ENCODE results near the gene FAM98B. TPM values are rescaled to one million over a fixed set of nuclear protein-coding genes. Genes with fewer than 3 reads are reported as not detected.

FAM98B gene
- total and polyA plus RNA-seq, 5 experiments from 2014 or later, result 1.9 to 28.4 (median 3.9) TPM

DNA sequence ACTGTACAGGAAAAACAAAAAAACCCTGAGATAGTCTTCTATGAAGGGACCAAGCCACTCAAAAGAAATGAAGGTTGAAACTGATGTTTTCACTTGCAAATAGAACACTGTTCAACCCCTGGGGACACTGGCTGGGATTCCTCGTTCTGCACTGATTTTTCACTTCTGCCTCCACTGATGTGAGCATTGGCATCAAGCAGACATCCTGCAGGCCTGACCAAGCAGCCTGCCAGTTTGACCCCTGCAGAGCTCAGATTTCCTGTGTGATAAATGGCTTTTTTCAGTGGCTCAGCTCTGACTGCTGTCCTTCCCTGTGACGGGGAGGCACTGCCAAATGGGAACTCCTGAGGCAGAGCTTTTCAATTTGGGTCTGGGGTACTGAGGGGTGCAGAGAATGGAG lies 60.7 kb downstream of the FAM98B start:
- ATAC-seq, result no peak
- no peaks in the 10 kb centered on the region for H3K9me3 Mint-ChIP-seq
- H3K4me1 Mint-ChIP-seq, result peaks cover 6 to 32% (median 14%) of the 10 kb centered on the region in 4 donors
- peak overlapping the region; percentile 35 to 87 (median 68) for H3K27ac Mint-ChIP-seq
- H3K27me3 Mint-ChIP-seq, result no peaks in the 10 kb centered on the region
- peaks cover 12 to 91% (median 21%) of the 10 kb centered on the region in 3 donors for H3K36me3 Mint-ChIP-seq
- POLR2A ChIA-PET, result interaction anchor here (0.6 to 1.4 kb wide), 2 partner anchors 43 to 172 kb away, joined by 3 read pairs; no protein-coding TSS in a partner anchor
- DNase-seq, result no peak
- no peak overlapping the region for H3K4me3 Mint-ChIP-seq

DNA sequence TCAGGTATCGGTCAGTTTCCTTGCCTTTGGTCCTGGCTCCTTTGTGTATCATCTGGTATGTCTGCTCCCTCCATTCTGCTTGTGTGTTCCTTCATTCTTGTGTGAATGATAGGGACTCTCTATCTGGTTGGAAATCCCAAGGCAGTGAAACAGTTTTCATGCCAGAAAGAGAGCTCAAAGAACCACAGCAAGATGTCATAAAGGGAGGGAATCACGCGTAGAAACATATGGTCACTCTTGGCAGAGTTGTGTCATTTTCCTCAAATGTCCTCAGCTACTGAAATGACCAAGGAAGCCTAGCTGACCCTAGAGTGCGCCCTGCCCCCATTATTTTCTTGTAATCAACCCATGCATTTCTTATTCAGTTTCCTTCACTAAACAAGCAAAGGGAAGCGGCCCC lies 62.7 kb downstream of the FAM98B start:
- DNase-seq (no peak), ATAC-seq (no peak)
- Mint-ChIP-seq H3K27ac (peak overlapping the region in 8 of 10 donors; percentile 26 to 86 (median 82)), H3K9me3 (no peaks in the 10 kb centered on the region), H3K4me3 (no peak overlapping the region), H3K27me3 (no peaks in the 10 kb centered on the region), H3K4me1 (peaks cover 12 to 34% (median 22%) of the 10 kb centered on the region in 4 donors), H3K36me3 (peaks cover 8 to 86% (median 17%) of the 10 kb centered on the region in 3 donors)
- POLR2A ChIA-PET, result interaction anchor here (1.1 kb wide), 1 partner anchor 169 kb away, joined by 3 read pairs; no protein-coding TSS in a partner anchor

DNA sequence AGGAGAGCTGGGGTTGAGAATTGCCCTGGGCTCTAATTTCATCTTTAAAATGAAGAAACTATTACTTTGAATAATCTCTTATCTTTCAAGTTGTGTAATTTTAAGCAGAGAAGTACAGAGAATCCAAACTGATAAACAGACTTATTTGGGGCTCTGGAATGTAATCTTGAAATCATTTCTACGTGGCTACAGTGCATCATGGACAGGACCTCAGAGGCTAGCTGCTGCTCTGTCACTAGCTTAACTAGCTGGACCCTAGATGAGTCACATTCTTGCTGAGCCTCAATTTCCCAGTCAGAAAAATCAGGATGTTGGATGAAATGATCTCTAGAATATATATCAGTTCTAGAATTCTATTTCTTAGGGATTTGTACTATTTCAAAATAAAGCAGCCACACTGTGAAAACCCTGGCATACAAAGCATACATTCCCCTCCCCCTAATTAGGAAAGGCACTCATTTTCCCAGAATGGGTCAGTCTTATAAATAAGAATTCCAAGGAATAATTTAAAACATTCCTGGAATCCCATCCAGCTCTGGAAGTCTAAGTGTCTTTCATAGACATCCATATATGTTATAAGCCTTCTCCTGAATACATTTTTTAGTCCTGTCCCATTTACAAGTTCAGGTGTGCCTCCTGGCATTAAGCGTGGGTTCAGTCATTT lies 63.5 kb downstream of the FAM98B start:
- Mint-ChIP-seq H3K4me3 (no peak overlapping the region), H3K36me3 (peaks cover 8 to 82% (median 11%) of the 10 kb centered on the region in 3 donors), H3K27me3 (no peaks in the 10 kb centered on the region), H3K4me1 (peaks cover 20 to 38% (median 24%) of the 10 kb centered on the region in 4 donors), H3K9me3 (no peaks in the 10 kb centered on the region), H3K27ac (peak overlapping the region in 9 of 10 donors; percentile 38 to 82 (median 68))
- DNase-seq (no peak), ATAC-seq (no peak)
- POLR2A ChIA-PET, result no interaction called here

DNA sequence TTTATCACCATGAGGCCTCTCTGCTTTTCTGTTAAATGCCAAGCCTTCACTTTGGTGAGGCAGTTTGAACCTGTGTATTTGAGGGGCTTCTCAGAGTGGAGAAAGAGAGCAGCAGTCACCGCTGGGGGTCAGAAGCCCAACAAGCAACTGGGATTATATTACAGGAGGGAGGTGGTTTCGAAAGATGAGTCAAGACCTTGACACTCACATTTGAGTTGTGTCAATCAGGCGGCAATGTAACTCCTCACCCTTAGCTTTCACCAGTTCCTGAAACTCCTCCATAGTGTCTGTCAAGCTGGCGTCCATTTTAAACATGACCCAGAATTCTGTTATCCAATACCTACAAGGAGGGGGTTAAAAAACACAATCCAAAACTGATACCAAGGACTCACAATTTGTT lies 64.2 kb downstream of the FAM98B start:
- DNase-seq, result no peak
- POLR2A ChIA-PET, result no interaction called here
- Mint-ChIP-seq H3K27ac (peak overlapping the region; percentile 21 to 86 (median 70)), H3K36me3 (peaks cover 8 to 83% (median 11%) of the 10 kb centered on the region in 3 donors), H3K27me3 (no peaks in the 10 kb centered on the region), H3K4me3 (no peak overlapping the region), H3K9me3 (no peaks in the 10 kb centered on the region), H3K4me1 (peaks cover 25 to 45% (median 29%) of the 10 kb centered on the region in 4 donors)
- no peak for ATAC-seq

DNA sequence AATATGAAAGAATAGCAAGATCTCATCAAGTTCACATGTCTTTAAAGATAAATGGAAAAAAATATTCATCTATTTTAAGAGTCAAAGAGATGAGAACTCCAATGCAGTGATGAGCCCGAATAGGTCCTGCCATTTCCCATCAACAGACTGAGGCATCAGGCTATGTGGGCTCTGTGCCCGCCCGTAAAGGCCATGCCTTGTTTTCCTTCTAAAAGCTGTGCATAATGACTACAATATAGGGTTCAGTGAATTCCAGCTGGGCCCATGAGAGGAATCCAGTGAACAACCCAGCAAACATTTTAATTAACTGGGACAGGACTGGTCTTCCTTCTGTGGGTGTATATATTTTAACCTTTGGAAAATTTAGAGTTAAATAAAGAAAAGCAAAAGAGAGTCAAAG lies 66.1 kb downstream of the FAM98B start:
- ATAC-seq (no peak), DNase-seq (no peak)
- peak overlapping the region in 7 of 10 donors; percentile 50 to 79 (median 64) for H3K27ac Mint-ChIP-seq
- H3K27me3 Mint-ChIP-seq, result no peaks in the 10 kb centered on the region
- POLR2A ChIA-PET, result no interaction called here
- H3K4me3 Mint-ChIP-seq, result no peak overlapping the region
- peaks cover 30 to 48% (median 36%) of the 10 kb centered on the region in 4 donors for H3K4me1 Mint-ChIP-seq
- H3K36me3 Mint-ChIP-seq, result peaks cover 0 to 77% (median 11%) of the 10 kb centered on the region in 3 donors
- H3K9me3 Mint-ChIP-seq, result no peaks in the 10 kb centered on the region

DNA sequence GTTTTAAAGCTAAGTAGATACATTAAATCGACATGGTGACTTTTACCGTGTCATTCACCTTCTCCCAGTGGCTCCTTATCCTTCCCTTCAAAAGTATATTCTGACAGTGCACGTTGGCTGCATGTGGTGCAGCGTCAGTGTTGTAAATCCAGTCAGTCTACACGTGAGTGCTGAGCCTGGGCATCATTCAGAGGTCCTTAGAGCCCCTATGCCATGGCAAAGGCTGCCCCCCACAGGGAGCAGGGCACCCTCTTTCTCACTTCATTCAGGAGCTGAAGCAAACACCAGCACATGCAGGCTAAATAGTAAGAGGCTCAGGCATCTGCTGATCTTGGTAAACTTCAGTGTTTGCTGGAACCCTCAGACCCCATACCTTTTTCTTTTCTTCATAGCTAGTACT lies 67.4 kb downstream of the FAM98B start:
- DNase-seq (no peak), ATAC-seq (peak in 1 of 2 donors; percentile 28)
- POLR2A ChIA-PET, result interaction anchor here (1.2 to 2.0 kb wide), 2 partner anchors 13 to 15 kb away, joined by 4 read pairs; no protein-coding TSS in a partner anchor
- H3K4me3 Mint-ChIP-seq, result no peak overlapping the region
- peaks cover 29 to 50% (median 39%) of the 10 kb centered on the region in 4 donors for H3K4me1 Mint-ChIP-seq
- no peaks in the 10 kb centered on the region for H3K27me3 Mint-ChIP-seq
- H3K36me3 Mint-ChIP-seq, result peaks cover 0 to 77% (median 9%) of the 10 kb centered on the region in 3 donors
- peak overlapping the region; percentile 60 to 90 (median 82) for H3K27ac Mint-ChIP-seq
- H3K9me3 Mint-ChIP-seq, result no peaks in the 10 kb centered on the region

DNA sequence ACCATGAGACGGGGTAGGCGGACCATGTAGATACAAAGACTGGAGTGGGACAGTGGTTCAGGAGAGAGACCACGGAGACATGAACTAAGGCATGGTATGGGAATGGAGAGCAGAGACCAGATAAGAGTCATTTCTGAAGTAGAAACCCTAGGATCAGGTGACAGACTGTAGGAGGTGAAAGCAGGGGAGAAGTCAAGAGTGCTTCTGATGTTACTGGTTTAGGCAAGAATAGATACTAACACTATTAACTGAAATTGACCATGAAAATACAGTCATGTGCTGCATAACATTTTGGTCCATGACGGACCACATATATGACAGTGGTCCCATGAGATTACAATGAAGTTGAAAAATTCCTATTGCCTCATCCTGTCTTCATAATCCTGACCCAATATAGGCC lies 69.0 kb downstream of the FAM98B start:
- peaks cover under 1 to 80% (median 9%) of the 10 kb centered on the region in 3 donors for H3K36me3 Mint-ChIP-seq
- H3K4me3 Mint-ChIP-seq, result no peak overlapping the region
- H3K9me3 Mint-ChIP-seq, result no peaks in the 10 kb centered on the region
- ATAC-seq, result no peak
- H3K27ac Mint-ChIP-seq, result peak overlapping the region in 9 of 10 donors; percentile 60 to 89 (median 83)
- POLR2A ChIA-PET, result interaction anchor here (2.0 kb wide), 1 partner anchor 16 kb away, joined by 4 read pairs; no protein-coding TSS in a partner anchor
- DNase-seq, result no peak
- H3K4me1 Mint-ChIP-seq, result peaks cover 28 to 60% (median 52%) of the 10 kb centered on the region in 4 donors
- no peaks in the 10 kb centered on the region for H3K27me3 Mint-ChIP-seq

DNA sequence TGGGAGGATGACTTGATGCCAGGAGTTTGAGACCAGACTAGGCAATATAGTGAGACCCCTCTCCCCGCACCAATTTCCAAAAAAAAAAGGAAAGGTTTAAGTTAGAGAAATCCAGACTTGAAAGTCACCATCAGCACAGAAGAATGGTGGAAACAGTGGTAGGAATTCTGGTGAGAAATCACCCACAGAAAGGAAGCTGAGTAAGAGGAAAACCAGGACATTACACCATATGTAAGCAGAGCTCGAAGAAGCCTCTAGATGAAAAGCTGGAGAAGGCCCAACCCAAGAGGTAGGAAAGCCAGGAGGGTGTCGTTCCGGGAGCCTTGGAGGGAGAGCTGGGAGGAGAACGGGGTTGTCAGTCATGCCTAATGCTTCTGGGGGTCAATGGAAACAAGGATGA lies 70.2 kb downstream of the FAM98B start:
- Mint-ChIP-seq H3K27me3 (no peaks in the 10 kb centered on the region), H3K27ac (peak overlapping the region in 9 of 10 donors; percentile 32 to 90 (median 74)), H3K36me3 (peaks cover 5 to 81% (median 15%) of the 10 kb centered on the region in 3 donors), H3K9me3 (no peaks in the 10 kb centered on the region), H3K4me3 (no peak overlapping the region), H3K4me1 (peaks cover 37 to 66% (median 60%) of the 10 kb centered on the region in 4 donors)
- no peak for DNase-seq
- POLR2A ChIA-PET, result no interaction called here
- no peak for ATAC-seq

DNA sequence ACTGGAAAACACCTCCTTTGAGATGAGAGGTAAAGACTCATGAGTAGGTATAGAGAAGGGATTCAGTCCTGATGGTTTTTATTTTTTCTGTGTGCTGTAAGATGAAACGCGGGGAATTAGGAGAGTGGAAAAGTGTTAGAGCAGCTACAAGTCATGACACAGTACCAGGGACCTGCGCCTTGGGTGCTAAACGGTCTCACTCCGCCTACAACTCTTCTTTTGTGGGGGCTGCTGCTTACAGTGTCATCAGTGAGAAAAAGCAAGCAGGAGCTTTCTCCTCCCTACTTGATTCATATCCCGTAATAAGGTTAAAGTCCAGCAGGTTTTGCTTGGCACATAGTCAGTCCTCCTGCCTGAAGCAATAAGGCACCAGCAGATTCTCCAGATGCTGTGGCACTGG lies 71.6 kb downstream of the FAM98B start:
- peaks cover 41 to 75% (median 70%) of the 10 kb centered on the region in 4 donors for H3K4me1 Mint-ChIP-seq
- no peaks in the 10 kb centered on the region for H3K27me3 Mint-ChIP-seq
- POLR2A ChIA-PET, result interaction anchor here (1.1 kb wide), 1 partner anchor 10 kb away, joined by 3 read pairs; no protein-coding TSS in a partner anchor
- DNase-seq, result no peak
- H3K9me3 Mint-ChIP-seq, result no peaks in the 10 kb centered on the region
- H3K4me3 Mint-ChIP-seq, result no peak overlapping the region
- ATAC-seq, result no peak
- H3K36me3 Mint-ChIP-seq, result peaks cover 5 to 80% (median 17%) of the 10 kb centered on the region in 3 donors
- peak overlapping the region in 8 of 10 donors; percentile 11 to 82 (median 70) for H3K27ac Mint-ChIP-seq

DNA sequence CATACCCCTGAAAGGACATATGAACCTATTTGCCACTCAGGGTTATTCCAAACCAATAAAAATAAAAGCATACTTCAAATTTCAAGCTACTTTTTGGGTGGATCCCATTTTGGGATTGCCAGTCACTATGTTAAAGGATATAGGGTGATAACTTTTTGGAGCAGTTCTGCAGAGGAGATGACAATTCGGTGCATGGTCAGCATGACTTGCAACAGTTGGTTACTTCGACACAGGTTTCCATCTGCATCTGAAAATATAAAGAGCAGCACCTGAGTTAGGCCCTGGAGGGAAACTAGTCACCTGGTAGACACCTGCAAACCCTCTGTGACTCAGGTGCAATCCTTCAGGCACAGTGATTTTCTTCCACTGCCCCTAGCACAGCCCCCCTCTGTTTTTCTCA lies 72.2 kb downstream of the FAM98B start:
- H3K27ac Mint-ChIP-seq, result peak overlapping the region in 8 of 10 donors; percentile 11 to 87 (median 75)
- no peak for ATAC-seq
- DNase-seq, result no peak
- no peaks in the 10 kb centered on the region for H3K27me3 Mint-ChIP-seq
- H3K4me3 Mint-ChIP-seq, result no peak overlapping the region
- POLR2A ChIA-PET, result no interaction called here
- H3K36me3 Mint-ChIP-seq, result peaks cover 5 to 83% (median 20%) of the 10 kb centered on the region in 3 donors
- no peaks in the 10 kb centered on the region for H3K9me3 Mint-ChIP-seq
- peaks cover 45 to 81% (median 75%) of the 10 kb centered on the region in 4 donors for H3K4me1 Mint-ChIP-seq

DNA sequence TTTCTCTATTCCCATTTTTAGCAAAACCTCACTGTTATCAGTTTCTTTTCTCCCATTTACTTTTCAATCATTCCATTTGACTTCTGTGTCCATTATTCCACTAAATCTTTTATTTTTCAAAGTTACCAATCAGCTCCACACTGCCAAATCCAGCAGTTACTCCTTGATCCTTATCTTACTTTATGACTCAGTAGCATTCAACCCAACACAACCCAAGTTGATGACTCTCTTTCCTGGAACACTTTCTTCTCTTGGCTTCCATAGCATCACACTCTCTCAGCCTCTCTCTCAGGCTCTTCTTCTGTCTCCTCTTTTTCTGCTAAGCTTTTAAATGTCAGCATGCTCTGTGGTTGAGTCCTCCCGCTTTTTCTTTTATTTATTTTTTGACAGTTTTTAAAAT lies 74.4 kb downstream of the FAM98B start:
- POLR2A ChIA-PET, result interaction anchor here (1.8 kb wide), 1 partner anchor 35 kb away, joined by 4 read pairs; no protein-coding TSS in a partner anchor
- Mint-ChIP-seq H3K4me1 (peaks cover 48 to 86% (median 80%) of the 10 kb centered on the region in 4 donors), H3K27me3 (no peaks in the 10 kb centered on the region), H3K36me3 (peaks cover 5 to 87% (median 26%) of the 10 kb centered on the region in 3 donors), H3K27ac (peak overlapping the region; percentile 16 to 93 (median 72)), H3K4me3 (peak overlapping the region in 2 of 10 donors; percentile 16 to 40), H3K9me3 (no peaks in the 10 kb centered on the region)
- DNase-seq, result no peak
- ATAC-seq, result no peak

DNA sequence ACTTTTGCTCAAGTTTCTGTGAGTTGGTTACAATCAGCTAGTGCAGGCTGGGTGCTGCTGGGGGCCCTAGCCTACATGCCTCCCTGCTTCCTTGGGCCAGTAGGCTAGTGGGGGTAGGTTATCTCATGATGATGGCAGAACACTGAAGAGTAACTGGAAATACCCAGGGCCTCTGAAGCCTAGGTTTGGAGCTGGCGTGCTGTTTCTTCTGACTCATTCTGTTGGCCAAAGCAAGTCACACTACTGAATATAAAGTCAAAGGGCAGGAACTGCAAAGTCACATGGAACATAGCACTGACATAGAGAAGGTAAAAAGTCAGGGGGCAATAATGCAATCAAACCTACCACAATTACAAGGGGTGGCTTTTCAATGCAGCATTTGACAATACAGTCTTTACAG lies 76.2 kb downstream of the FAM98B start:
- peak overlapping the region in 1 of 10 donors; percentile 10 for H3K4me3 Mint-ChIP-seq
- POLR2A ChIA-PET, result interaction anchor here (0.5 kb wide), 1 partner anchor 28 kb away, joined by 4 read pairs; no protein-coding TSS in a partner anchor
- no peaks in the 10 kb centered on the region for H3K9me3 Mint-ChIP-seq
- H3K27me3 Mint-ChIP-seq, result no peaks in the 10 kb centered on the region
- DNase-seq (no peak), ATAC-seq (no peak)
- H3K36me3 Mint-ChIP-seq, result peaks cover 5 to 91% (median 23%) of the 10 kb centered on the region in 3 donors
- peak overlapping the region; percentile 40 to 91 (median 76) for H3K27ac Mint-ChIP-seq
- peaks cover 54 to 94% (median 87%) of the 10 kb centered on the region in 4 donors for H3K4me1 Mint-ChIP-seq

DNA sequence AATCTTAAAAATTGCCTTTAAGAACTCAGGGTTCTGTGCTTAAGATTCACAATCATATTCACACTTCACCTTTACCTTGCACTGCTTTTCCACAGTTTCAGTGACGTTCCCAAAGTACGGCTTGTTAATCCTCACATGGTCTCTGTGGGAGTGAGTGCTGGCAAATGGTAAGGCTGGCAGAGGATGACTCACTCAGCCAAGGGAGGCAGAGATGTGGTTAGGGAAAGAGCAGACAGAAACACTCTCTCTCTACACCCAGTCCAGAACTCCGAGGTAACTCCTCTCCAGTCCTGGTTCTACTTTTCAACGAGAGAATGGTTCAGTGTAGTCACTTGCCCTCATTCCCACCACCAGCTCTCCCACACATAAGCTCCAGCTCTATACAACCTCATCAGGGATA lies 77.6 kb downstream of the FAM98B start:
- DNase-seq (no peak), ATAC-seq (no peak)
- peaks cover 63 to 96% (median 94%) of the 10 kb centered on the region in 4 donors for H3K4me1 Mint-ChIP-seq
- peak overlapping the region in 3 of 10 donors; percentile 0 to 53 (median 3) for H3K4me3 Mint-ChIP-seq
- H3K27ac Mint-ChIP-seq, result peak overlapping the region; percentile 26 to 91 (median 84)
- H3K36me3 Mint-ChIP-seq, result peaks cover 5 to 89% (median 24%) of the 10 kb centered on the region in 3 donors
- POLR2A ChIA-PET, result no interaction called here
- H3K27me3 Mint-ChIP-seq, result no peaks in the 10 kb centered on the region
- no peaks in the 10 kb centered on the region for H3K9me3 Mint-ChIP-seq

Data from naive thymus-derived CD8-positive, alpha-beta T cell (primary cell).